Type B pancreatic cell (in vitro differentiated cells): Measurements from ENCODE around the gene BCAS3. TPM values are rescaled to one million over a fixed set of nuclear protein-coding genes. Genes with fewer than 3 reads are reported as not detected.

Experiments
- DNase-seq: peaks from one replicate; pipeline ENCODE4 v3.0.0; 2021; ENCODE audit warnings: mixed read lengths; ENCODE audit not compliant: unreplicated experiment; ENCODE audit errors: extremely low spot score
- H3K27ac Mint-ChIP-seq: 2 replicates; pipeline ENCODE4 v1.8.0; 2021; ENCODE audit warnings: mild to moderate bottlenecking, mixed read lengths
- H3K27me3 Mint-ChIP-seq: 2 replicates; pipeline ENCODE4 v1.8.0; 2021; ENCODE audit warnings: mixed read lengths
- H3K36me3 Mint-ChIP-seq: 2 replicates; pipeline ENCODE4 v1.8.0; 2021; ENCODE audit warnings: mixed read lengths
- H3K4me1 Mint-ChIP-seq: one replicate; pipeline ENCODE4 v1.8.0; 2021; ENCODE audit warnings: mixed read lengths; ENCODE audit not compliant: unreplicated experiment
- H3K4me3 Mint-ChIP-seq: 2 replicates; pipeline ENCODE4 v1.8.0; 2021; ENCODE audit warnings: mild to moderate bottlenecking, mixed read lengths
- H3K9me3 Mint-ChIP-seq: 2 replicates; pipeline ENCODE4 v1.8.0; 2021; ENCODE audit warnings: mixed read lengths
- total RNA-seq: library from RNA; stranded (reverse); gene quantifications from 2 replicates; pipeline ENCODE4 v1.2.1, GENCODE V29; 2021; ENCODE audit warnings: low replicate concordance
- TF ChIP-seq, protein P1 (sequence below): fragments of 200-600 bp; sonication (generic); conservative IDR thresholded peaks from 2 replicates; pipeline ENCODE4 v1.5.0; 2021; ENCODE audit warnings: antibody characterized with exemption, mild to moderate bottlenecking

Gene BCAS3
- total RNA-seq, 1 donor from 2014 or later: 23.0 TPM

GRCh38 chr17:61211236-61211635, 533.6 kb downstream of the BCAS3 start:
- Mint-ChIP-seq H3K4me1 (peaks cover 41% of the 10 kb centered on the region), H3K4me3 (no peak overlapping the region), H3K27me3 (no peaks in the 10 kb centered on the region), H3K27ac (no peak overlapping the region), H3K36me3 (no peaks in the 10 kb centered on the region), H3K9me3 (no peaks in the 10 kb centered on the region)
- DNase-seq: no peak
- TF ChIP-seq, protein P1, sequence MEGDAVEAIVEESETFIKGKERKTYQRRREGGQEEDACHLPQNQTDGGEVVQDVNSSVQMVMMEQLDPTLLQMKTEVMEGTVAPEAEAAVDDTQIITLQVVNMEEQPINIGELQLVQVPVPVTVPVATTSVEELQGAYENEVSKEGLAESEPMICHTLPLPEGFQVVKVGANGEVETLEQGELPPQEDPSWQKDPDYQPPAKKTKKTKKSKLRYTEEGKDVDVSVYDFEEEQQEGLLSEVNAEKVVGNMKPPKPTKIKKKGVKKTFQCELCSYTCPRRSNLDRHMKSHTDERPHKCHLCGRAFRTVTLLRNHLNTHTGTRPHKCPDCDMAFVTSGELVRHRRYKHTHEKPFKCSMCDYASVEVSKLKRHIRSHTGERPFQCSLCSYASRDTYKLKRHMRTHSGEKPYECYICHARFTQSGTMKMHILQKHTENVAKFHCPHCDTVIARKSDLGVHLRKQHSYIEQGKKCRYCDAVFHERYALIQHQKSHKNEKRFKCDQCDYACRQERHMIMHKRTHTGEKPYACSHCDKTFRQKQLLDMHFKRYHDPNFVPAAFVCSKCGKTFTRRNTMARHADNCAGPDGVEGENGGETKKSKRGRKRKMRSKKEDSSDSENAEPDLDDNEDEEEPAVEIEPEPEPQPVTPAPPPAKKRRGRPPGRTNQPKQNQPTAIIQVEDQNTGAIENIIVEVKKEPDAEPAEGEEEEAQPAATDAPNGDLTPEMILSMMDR: no peak

GRCh38 chr17:61212655-61213054, 535.0 kb downstream of the BCAS3 start:
- Mint-ChIP-seq H3K4me1 (peaks cover 42% of the 10 kb centered on the region), H3K27me3 (no peaks in the 10 kb centered on the region), H3K9me3 (no peaks in the 10 kb centered on the region), H3K4me3 (no peak overlapping the region), H3K27ac (no peak overlapping the region), H3K36me3 (no peaks in the 10 kb centered on the region)
- no peak for DNase-seq
- TF ChIP-seq, protein P1: no peak

DNA sequence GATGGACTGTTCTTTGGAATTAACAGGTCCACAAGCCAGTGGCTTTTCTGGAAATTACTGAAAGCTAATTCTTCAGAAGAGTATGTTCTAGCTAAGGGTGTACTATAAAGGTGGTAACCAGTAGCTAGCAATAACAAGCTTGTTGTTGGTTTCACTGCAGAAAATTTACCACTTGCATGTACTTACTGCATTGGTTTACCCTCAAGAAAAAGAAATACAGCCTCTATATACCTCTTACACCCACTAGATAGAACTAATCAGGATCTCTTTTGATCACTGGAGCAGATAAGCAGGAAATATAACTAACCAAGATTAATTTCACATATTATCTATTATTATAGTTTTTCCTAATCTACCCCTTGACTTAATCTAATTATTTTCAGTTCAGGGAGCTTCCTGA, 537.1 kb downstream of the BCAS3 start:
- TF ChIP-seq, protein P1: no peak
- H3K27ac Mint-ChIP-seq: no peak overlapping the region
- no peaks in the 10 kb centered on the region for H3K36me3 Mint-ChIP-seq
- no peaks in the 10 kb centered on the region for H3K27me3 Mint-ChIP-seq
- DNase-seq: no peak
- peaks cover 32% of the 10 kb centered on the region for H3K4me1 Mint-ChIP-seq
- no peak overlapping the region for H3K4me3 Mint-ChIP-seq
- H3K9me3 Mint-ChIP-seq: no peaks in the 10 kb centered on the region

DNA sequence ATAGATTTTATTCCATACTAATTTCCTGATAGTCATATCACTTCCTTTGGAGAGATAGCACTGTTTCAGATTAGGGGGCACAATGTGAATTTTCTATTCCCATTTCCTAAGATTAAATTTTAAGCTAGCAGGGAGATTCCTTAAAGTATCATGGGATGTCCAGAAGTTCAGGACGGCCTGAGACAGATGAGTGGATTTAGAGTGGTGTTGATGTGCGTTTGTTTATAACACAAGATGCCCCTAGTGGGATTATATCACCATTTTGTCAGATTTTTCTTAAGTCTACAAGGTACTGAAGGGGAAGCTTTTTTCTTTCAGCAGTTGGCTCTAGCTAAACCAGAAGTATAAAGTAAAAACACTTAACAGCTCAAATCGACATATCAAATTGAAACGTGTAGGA, 538.4 kb downstream of the BCAS3 start:
- Mint-ChIP-seq H3K27me3 (no peaks in the 10 kb centered on the region), H3K4me1 (peaks cover 25% of the 10 kb centered on the region), H3K9me3 (no peaks in the 10 kb centered on the region), H3K36me3 (no peaks in the 10 kb centered on the region), H3K27ac (no peak overlapping the region), H3K4me3 (no peak overlapping the region)
- TF ChIP-seq, protein P1: no peak
- no peak for DNase-seq

DNA sequence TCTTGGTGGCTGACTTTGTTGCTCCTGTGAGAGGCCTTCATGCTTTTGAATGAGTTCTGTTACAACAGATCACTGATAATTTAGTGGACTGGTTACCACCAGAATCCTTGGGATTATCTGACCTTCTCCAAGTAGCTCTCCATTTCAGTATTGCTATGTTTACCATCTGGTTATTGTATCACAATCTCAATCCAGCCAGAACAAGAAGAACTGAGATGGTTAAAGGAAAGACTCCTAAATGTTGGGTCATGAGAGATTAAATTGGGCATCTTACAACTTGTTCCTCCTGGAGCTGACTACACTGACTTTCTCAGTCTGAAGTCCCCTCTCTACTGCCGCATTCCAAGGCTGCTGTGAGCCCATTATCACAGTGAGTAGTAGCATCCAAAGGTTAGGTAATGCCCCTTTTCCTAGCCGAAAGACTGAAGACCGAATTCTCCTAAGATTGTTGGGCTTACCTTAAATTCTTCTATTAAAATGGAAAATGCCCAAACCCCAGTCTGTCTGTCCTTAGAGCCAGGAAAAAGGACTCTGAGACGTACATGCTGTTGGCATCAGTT, 540.3 kb downstream of the BCAS3 start:
- no peak for DNase-seq
- no peak overlapping the region for H3K4me3 Mint-ChIP-seq
- no peak overlapping the region for H3K27ac Mint-ChIP-seq
- H3K4me1 Mint-ChIP-seq: peaks cover 26% of the 10 kb centered on the region
- no peaks in the 10 kb centered on the region for H3K9me3 Mint-ChIP-seq
- TF ChIP-seq, protein P1: no peak
- H3K27me3 Mint-ChIP-seq: no peaks in the 10 kb centered on the region
- H3K36me3 Mint-ChIP-seq: no peaks in the 10 kb centered on the region

DNA sequence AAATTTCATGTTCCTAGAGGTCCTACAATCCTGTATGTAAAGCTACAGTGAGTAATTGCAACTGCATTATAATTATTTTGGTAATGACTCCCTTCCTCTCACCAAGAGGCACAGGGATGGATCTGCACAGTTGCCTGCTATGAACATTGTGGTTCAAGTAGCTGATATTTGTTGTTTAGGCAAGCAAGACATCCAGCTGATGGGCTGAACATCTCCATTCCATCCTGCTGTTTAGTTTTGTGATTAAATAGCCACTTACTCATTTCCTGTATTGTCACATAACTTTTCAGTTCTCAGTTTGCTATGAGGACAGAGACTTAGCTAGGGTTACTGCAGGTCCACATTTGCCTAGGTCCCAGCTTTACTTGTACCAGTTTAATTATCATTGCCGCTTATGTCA, 540.8 kb downstream of the BCAS3 start:
- TF ChIP-seq, protein P1: no peak
- DNase-seq: no peak
- Mint-ChIP-seq H3K9me3 (no peaks in the 10 kb centered on the region), H3K27ac (no peak overlapping the region), H3K4me3 (no peak overlapping the region), H3K36me3 (no peaks in the 10 kb centered on the region), H3K4me1 (peaks cover 28% of the 10 kb centered on the region), H3K27me3 (no peaks in the 10 kb centered on the region)
